ENCODE measurements around the gene SERTAD2.

Gene SERTAD2

GRCh38 chr2:64587561-64587960 lies 66.2 kb downstream of the SERTAD2 start:
- Histone ChIP-seq H4K20me1 (ENCODE audit: insufficient read depth, low read length, poor library complexity, severe bottlenecking) (no peaks in the 10 kb centered on the region), H2AFZ (ENCODE audit: low read length) (no peak overlapping the region), H3K9ac (ENCODE audit: low read depth, low read length, poor library complexity, severe bottlenecking) (no peak overlapping the region), H3K79me2 (ENCODE audit: insufficient read depth, low read length) (no peaks in the 10 kb centered on the region), H3K4me3 (ENCODE audit: low read length, poor library complexity, severe bottlenecking) (no peak overlapping the region), H3K4me1 (ENCODE audit: insufficient read depth, low read length, poor library complexity, severe bottlenecking) (no peaks in the 10 kb centered on the region), H3F3A (ENCODE audit: low read depth) (no peaks in the 10 kb centered on the region), H3K4me2 (ENCODE audit: low read depth, low read length, poor library complexity, severe bottlenecking) (no peak overlapping the region), H3K36me3 (ENCODE audit: insufficient read depth, low read length) (peaks cover 67% of the 10 kb centered on the region), H3K27me3 (ENCODE audit: insufficient read depth, low read length, poor library complexity, severe bottlenecking) (no peaks in the 10 kb centered on the region), H3K9me3 (ENCODE audit: insufficient read depth, low read depth, low read length) (no peaks in the 10 kb centered on the region), H3K9me2 (replicated peaks; ENCODE audit: low read depth, low read length) (no peaks in the 10 kb centered on the region)
- TF ChIP-seq CTCF (conservative IDR thresholded peaks at IDR 0.05; ENCODE audit: low read length) (no peak), EZH2phosphoT487 (IDR thresholded peaks at IDR 0.05; ENCODE audit: borderline replicate concordance) (no peak)

DNA sequence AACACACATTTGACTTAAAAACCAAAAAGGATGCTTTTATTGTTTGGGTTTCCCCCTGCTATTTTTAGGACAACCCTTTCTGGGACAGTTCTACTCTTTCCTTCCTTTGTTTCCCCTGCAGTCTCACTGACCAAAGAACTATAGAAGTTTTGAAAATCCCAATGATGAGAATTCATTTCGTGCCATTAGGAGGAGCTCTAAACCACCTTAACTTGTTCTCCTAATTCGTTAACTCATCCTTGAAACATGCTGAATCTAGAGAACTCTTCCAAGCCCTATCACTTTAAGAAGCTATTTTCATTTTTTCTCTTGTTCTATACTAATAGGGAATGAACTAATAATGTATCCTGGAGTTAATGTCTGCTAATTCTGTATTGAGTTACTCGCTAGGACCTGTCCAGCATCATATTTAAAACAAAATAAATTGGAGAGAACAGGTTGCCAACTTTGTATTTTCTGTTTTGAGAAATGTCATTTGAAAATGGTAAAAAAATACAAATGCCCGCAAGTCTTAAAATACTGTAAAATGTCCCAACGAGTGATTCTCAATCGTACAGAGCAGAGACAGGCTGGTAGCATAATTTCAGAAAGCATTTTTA lies 66.7 kb downstream of the SERTAD2 start:
- H3K36me3 ChIP-seq (ENCODE audit: insufficient read depth, low read length): peaks cover 67% of the 10 kb centered on the region
- no peaks in the 10 kb centered on the region for H4K20me1 ChIP-seq (ENCODE audit: insufficient read depth, low read length, poor library complexity, severe bottlenecking)
- no peaks in the 10 kb centered on the region for H3K27me3 ChIP-seq (ENCODE audit: insufficient read depth, low read length, poor library complexity, severe bottlenecking)
- H3K4me1 ChIP-seq (ENCODE audit: insufficient read depth, low read length, poor library complexity, severe bottlenecking): no peaks in the 10 kb centered on the region
- no peaks in the 10 kb centered on the region for H3K9me3 ChIP-seq (ENCODE audit: insufficient read depth, low read depth, low read length)
- H3K9ac ChIP-seq (ENCODE audit: low read depth, low read length, poor library complexity, severe bottlenecking): no peak overlapping the region
- H3K4me2 ChIP-seq (ENCODE audit: low read depth, low read length, poor library complexity, severe bottlenecking): no peak overlapping the region
- TF ChIP-seq EZH2phosphoT487 (IDR thresholded peaks at IDR 0.05; ENCODE audit: borderline replicate concordance): no peak
- peak; percentile 85 for TF ChIP-seq CTCF (conservative IDR thresholded peaks at IDR 0.05; ENCODE audit: low read length)
- H2AFZ ChIP-seq (ENCODE audit: low read length): no peak overlapping the region
- H3F3A ChIP-seq (ENCODE audit: low read depth): no peaks in the 10 kb centered on the region
- H3K9me2 ChIP-seq (replicated peaks; ENCODE audit: low read depth, low read length): no peaks in the 10 kb centered on the region
- H3K4me3 ChIP-seq (ENCODE audit: low read length, poor library complexity, severe bottlenecking): no peak overlapping the region
- no peaks in the 10 kb centered on the region for H3K79me2 ChIP-seq (ENCODE audit: insufficient read depth, low read length)

DNA sequence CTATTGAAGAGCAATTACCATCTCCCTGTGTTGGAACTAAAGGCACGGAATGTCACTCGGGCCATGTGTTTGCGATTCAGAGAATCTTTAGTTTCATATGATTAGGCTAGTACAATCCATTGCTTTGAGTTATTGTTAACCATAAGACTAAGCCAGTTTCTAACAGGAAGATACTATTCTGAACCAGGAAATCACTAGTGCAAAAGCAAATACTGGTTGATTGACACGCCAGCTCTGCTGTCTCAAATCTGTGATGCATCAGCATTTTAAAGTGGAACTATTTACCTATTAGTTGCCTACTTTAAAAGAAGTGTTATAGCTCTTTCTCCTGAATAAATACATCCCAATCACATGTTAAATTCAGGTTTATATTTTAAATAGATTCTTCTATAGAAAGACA lies 67.7 kb downstream of the SERTAD2 start:
- no peaks in the 10 kb centered on the region for H3K9me3 ChIP-seq (ENCODE audit: insufficient read depth, low read depth, low read length)
- H2AFZ ChIP-seq (ENCODE audit: low read length): no peak overlapping the region
- H3K4me3 ChIP-seq (ENCODE audit: low read length, poor library complexity, severe bottlenecking): no peak overlapping the region
- H4K20me1 ChIP-seq (ENCODE audit: insufficient read depth, low read length, poor library complexity, severe bottlenecking): no peaks in the 10 kb centered on the region
- H3K36me3 ChIP-seq (ENCODE audit: insufficient read depth, low read length): peaks cover 66% of the 10 kb centered on the region
- TF ChIP-seq EZH2phosphoT487 (IDR thresholded peaks at IDR 0.05; ENCODE audit: borderline replicate concordance) (no peak), CTCF (conservative IDR thresholded peaks at IDR 0.05; ENCODE audit: low read length) (no peak)
- no peak overlapping the region for H3K4me2 ChIP-seq (ENCODE audit: low read depth, low read length, poor library complexity, severe bottlenecking)
- no peaks in the 10 kb centered on the region for H3K27me3 ChIP-seq (ENCODE audit: insufficient read depth, low read length, poor library complexity, severe bottlenecking)
- H3F3A ChIP-seq (ENCODE audit: low read depth): no peaks in the 10 kb centered on the region
- no peaks in the 10 kb centered on the region for H3K9me2 ChIP-seq (replicated peaks; ENCODE audit: low read depth, low read length)
- no peaks in the 10 kb centered on the region for H3K79me2 ChIP-seq (ENCODE audit: insufficient read depth, low read length)
- H3K9ac ChIP-seq (ENCODE audit: low read depth, low read length, poor library complexity, severe bottlenecking): no peak overlapping the region
- H3K4me1 ChIP-seq (ENCODE audit: insufficient read depth, low read length, poor library complexity, severe bottlenecking): no peaks in the 10 kb centered on the region

Measured in Loucy (cell line).